Measurements from ENCODE around the gene RECK. TPM values are rescaled to one million over a fixed set of nuclear protein-coding genes. Genes with fewer than 3 reads are reported as not detected.

The RECK gene
- total and polyA plus RNA-seq, 2 experiments from 2014 or later, result 8.1 to 11.6 TPM

DNA sequence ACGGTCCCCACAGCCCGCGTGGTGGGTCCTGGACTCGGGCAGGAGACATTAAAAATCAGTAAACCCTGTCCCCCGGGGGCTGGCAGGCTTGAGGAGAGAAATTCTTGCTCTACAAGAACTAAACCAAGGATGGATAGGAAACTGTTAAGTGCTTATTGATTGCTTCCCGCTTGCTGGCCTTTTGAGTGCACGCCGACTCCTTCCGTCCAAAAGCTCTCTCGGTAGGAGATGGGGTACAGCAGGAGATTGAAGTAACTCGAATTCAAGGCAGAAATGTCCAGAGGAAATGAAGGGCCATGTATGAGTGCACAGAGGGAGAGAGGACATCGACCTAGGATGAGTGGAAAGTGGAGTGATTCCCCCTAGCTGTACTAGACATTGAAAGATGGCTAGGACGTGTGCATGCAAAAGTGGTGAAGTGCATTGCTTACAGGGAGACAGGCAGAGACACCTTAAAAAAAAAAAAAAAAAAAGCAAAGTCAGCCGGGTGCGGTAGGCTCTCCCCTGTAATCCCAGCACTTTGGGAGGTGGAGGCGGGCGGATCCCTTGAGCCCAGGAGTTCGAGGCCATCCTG lies 923 bp downstream of the RECK start (continued):
- TF ChIP-seq, protein P1, sequence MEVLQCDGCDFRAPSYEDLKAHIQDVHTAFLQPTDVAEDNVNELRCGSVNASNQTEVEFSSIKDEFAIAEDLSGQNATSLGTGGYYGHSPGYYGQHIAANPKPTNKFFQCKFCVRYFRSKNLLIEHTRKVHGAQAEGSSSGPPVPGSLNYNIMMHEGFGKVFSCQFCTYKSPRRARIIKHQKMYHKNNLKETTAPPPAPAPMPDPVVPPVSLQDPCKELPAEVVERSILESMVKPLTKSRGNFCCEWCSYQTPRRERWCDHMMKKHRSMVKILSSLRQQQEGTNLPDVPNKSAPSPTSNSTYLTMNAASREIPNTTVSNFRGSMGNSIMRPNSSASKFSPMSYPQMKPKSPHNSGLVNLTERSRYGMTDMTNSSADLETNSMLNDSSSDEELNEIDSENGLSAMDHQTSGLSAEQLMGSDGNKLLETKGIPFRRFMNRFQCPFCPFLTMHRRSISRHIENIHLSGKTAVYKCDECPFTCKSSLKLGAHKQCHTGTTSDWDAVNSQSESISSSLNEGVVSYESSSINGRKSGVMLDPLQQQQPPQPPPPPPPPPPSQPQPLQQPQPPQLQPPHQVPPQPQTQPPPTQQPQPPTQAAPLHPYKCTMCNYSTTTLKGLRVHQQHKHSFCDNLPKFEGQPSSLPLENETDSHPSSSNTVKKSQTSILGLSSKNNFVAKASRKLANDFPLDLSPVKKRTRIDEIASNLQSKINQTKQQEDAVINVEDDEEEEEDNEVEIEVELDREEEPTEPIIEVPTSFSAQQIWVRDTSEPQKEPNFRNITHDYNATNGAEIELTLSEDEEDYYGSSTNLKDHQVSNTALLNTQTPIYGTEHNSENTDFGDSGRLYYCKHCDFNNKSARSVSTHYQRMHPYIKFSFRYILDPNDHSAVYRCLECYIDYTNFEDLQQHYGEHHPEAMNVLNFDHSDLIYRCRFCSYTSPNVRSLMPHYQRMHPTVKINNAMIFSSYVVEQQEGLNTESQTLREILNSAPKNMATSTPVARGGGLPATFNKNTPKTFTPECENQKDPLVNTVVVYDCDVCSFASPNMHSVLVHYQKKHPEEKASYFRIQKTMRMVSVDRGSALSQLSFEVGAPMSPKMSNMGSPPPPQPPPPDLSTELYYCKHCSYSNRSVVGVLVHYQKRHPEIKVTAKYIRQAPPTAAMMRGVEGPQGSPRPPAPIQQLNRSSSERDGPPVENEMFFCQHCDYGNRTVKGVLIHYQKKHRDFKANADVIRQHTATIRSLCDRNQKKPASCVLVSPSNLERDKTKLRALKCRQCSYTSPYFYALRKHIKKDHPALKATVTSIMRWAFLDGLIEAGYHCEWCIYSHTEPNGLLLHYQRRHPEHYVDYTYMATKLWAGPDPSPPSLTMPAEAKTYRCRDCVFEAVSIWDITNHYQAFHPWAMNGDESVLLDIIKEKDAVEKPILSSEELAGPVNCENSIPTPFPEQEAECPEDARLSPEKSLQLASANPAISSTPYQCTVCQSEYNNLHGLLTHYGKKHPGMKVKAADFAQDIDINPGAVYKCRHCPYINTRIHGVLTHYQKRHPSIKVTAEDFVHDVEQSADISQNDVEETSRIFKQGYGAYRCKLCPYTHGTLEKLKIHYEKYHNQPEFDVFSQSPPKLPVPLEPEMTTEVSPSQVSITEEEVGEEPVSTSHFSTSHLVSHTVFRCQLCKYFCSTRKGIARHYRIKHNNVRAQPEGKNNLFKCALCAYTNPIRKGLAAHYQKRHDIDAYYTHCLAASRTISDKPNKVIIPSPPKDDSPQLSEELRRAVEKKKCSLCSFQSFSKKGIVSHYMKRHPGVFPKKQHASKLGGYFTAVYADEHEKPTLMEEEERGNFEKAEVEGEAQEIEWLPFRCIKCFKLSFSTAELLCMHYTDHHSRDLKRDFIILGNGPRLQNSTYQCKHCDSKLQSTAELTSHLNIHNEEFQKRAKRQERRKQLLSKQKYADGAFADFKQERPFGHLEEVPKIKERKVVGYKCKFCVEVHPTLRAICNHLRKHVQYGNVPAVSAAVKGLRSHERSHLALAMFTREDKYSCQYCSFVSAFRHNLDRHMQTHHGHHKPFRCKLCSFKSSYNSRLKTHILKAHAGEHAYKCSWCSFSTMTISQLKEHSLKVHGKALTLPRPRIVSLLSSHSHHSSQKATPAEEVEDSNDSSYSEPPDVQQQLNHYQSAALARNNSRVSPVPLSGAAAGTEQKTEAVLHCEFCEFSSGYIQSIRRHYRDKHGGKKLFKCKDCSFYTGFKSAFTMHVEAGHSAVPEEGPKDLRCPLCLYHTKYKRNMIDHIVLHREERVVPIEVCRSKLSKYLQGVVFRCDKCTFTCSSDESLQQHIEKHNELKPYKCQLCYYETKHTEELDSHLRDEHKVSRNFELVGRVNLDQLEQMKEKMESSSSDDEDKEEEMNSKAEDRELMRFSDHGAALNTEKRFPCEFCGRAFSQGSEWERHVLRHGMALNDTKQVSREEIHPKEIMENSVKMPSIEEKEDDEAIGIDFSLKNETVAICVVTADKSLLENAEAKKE (CRISPR knock-in tag; IDR thresholded peaks at IDR 0.05), result no peak
- TF ChIP-seq EZH2phosphoT487 (IDR thresholded peaks at IDR 0.05; ENCODE audit: unreplicated experiment) (no peak), JUNB (IDR thresholded peaks at IDR 0.05; ENCODE audit: unreplicated experiment) (no peak), POLR2AphosphoS5 (IDR thresholded peaks at IDR 0.05; ENCODE audit: low read depth) (no peak), NANOG (IDR thresholded peaks at IDR 0.05; ENCODE audit: borderline replicate concordance) (no peak)
- TF ChIP-seq, protein P2, sequence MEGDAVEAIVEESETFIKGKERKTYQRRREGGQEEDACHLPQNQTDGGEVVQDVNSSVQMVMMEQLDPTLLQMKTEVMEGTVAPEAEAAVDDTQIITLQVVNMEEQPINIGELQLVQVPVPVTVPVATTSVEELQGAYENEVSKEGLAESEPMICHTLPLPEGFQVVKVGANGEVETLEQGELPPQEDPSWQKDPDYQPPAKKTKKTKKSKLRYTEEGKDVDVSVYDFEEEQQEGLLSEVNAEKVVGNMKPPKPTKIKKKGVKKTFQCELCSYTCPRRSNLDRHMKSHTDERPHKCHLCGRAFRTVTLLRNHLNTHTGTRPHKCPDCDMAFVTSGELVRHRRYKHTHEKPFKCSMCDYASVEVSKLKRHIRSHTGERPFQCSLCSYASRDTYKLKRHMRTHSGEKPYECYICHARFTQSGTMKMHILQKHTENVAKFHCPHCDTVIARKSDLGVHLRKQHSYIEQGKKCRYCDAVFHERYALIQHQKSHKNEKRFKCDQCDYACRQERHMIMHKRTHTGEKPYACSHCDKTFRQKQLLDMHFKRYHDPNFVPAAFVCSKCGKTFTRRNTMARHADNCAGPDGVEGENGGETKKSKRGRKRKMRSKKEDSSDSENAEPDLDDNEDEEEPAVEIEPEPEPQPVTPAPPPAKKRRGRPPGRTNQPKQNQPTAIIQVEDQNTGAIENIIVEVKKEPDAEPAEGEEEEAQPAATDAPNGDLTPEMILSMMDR (conservative IDR thresholded peaks at IDR 0.05; ENCODE audit: low read depth in 2 of 2), result no peak

DNA sequence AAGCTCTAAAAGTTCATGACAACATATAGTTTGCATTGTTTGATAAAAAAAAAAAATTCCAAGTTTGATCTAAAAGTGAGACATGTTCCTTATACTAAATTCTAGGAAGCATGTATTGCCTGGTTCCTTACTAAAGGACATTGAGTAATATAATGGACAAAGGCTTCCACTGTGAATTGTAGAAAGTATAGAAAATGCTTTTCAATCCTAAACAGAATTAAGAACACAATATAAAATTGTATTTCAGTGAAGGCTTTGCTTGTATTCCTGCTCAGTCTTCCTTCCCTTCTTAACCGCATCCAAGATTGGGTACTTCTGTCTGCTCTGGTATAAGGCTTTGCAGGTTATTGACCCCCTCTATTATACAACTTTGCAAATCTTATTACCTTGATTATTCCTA lies 2.4 kb downstream of the RECK start:
- H3K9me3 Mint-ChIP-seq, result no peaks in the 10 kb centered on the region
- H3K4me3 Mint-ChIP-seq, result no peak overlapping the region
- no peak overlapping the region for H3K27ac ChIP-seq (ENCODE audit: low read depth)
- H2AFZ ChIP-seq, result no peak overlapping the region
- no peaks in the 10 kb centered on the region for H3K27me3 ChIP-seq (ENCODE audit: insufficient read depth)
- no peaks in the 10 kb centered on the region for H3K36me3 ChIP-seq (ENCODE audit: insufficient read depth)
- H3K4me2 ChIP-seq, result no peak overlapping the region
- 0 out of 2 replicates have a peak, but pooled peaks cover 3% of the 10 kb centered on the region for H3F3A ChIP-seq (replicated peaks; ENCODE audit: low read depth)
- H3K4me3 ChIP-seq, result no peak overlapping the region
- peaks cover 25% of the 10 kb centered on the region for H4K20me1 ChIP-seq (replicated peaks; ENCODE audit: insufficient read depth)
- no peak for DNase-seq (ENCODE audit: low spot score)
- H3K36me3 Mint-ChIP-seq (ENCODE audit: low read depth), result no peaks in the 10 kb centered on the region
- H3K79me2 ChIP-seq (replicated peaks; ENCODE audit: insufficient read depth), result peaks cover 65% of the 10 kb centered on the region
- peaks cover 19% of the 10 kb centered on the region; the same call in 2 of the 3 replicates for H3K4me1 Mint-ChIP-seq
- no peak for ATAC-seq
- peaks cover 4% of the 10 kb centered on the region for H3K27me3 Mint-ChIP-seq (ENCODE audit: insufficient read depth, low read depth, poor library complexity)
- no peak overlapping the region for H3K27ac Mint-ChIP-seq
- peaks cover 24% of the 10 kb centered on the region for H3K4me1 ChIP-seq (ENCODE audit: insufficient read depth)
- no peaks in the 10 kb centered on the region for H3K9me2 ChIP-seq (ENCODE audit: insufficient read depth)
- TF ChIP-seq ZNF114 (CRISPR knock-in tag; IDR thresholded peaks at IDR 0.05) (no peak), JUNB (IDR thresholded peaks at IDR 0.05; ENCODE audit: unreplicated experiment) (no peak), NANOG (IDR thresholded peaks at IDR 0.05; ENCODE audit: borderline replicate concordance) (no peak)
- TF ChIP-seq, protein P1 (CRISPR knock-in tag; IDR thresholded peaks at IDR 0.05), result no peak
